ENCODE measurements around the gene NFIA.
"Not testable (repeated sequence)": the region's sequence is repeated elsewhere in the genome, so short reads cannot be mapped to it uniquely, and the experiment has no call there.

NFIA gene

DNA sequence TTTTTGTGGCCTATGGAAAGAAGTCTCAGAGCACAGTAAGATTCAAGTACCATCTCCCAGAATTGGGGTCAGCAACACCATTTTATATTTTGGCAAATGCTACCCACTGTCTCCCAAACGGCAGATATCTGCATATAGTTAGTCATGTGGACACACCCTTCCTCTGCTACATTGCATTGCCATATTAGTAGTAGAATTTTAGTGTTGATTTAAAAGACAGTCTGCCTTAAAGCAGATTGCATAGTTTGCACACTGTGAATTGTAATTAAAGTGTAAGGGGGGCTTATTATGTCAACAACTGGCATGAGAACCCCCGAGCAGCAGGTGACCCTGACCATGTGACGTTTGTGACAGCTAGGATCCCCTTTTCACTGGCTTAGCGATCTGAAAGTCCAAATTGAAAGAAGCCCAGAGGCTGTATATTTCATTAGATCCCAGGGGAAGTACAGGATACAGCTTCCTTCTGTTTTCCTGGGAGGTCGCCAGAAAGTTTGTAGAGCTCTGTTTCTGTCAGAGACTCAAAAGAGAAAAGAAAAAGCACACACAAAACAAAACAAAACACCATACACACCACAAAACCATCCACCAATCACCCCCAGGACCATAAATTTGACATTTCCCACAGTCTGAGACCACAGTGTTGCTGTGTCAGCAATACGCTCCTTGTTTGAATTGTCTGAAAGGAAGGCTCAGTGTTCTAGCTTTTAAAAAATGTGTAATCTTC lies 172.4 kb downstream of the NFIA start:
- peak; percentile 2 for DNase-seq

DNA sequence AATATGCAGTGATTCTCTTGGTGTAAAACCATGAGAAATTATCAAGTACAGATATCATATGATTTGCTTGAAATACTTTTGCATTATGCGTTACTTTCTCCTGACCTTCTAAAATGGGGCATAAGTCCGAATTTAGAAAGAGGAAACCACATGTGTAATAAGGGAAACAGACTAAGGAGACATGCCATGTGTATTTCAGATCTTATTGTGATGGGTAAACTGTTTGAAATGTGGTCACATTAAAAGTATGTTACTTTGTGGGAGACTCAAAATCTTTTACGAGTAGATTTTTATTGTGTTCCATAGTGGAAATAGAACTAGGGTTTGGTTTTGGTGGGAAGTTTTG lies 173.0 kb downstream of the NFIA start:
- no peak for DNase-seq

DNA sequence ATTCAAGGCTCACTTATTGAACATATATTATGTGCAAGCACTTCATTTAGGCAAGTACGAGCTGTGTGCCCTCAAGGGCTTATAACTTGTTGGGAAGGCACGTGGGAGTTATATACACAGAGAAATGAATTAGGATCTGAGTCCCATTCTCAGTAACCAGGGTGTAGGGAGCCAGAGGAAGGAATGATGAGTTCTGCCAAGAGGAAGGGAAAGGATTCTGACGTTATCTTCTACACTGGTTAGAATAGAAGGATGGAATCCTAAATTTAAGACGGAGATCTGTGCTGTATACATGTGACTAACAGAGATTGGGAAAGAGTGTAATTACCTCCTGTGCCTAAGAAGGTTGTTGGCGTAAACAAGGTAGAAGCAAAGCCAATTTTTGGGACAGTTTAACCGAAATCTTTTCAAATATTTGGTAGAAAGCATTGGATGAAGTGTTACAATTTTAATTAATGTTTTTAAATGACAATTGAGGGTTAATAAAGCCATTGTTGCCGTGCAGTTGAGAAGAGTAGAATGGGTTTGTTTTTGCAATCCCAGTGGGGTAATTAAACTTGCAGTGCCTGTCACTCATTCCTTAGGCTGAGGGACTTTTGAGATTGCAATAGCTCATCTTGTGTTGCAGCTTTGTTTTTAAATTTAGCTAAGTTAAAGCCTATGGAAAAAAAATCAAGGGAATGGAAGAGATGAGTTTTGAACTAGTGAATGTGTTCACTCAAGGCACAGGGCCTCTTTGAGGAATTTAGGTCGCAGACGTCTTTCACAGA lies 177.2 kb downstream of the NFIA start:
- DNase-seq, result no peak

DNA sequence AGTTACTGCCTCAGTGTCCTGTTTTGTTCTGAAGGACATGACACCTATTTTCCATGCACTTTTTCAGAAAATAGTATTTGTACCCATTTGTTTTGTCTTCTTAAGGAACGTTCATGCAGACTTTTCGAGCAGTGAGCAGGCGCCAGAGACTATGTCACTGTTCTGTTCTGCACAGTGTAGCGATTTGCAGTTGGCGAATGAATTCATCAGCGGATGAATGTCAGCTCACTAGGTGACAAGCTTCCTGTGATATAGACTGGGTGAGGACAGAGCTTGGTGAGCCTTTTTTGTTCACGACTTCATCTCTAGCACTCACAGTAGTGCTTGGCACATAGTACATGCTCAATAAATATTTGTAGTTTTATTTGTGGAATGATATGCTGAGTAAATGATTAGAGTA lies 177.8 kb downstream of the NFIA start:
- DNase-seq, result no peak

DNA sequence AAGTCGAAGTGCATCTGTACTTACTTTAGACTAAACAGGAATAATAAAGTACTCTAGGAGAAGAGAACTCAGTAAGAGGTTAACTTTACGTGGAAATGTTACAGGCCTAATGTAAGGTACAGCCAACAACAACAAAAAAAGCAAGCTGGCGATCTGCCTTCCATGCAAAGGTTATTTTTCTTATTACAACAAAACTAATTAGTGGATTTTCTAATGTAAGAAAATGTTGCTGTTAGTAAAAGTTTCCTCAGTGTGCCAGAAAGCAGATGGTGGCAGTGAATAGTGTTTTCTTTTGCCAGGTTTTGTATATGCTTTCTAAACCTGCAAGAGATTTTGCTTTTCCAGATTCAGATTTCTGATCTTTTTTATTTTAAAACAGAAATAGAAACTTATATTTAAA lies 179.2 kb downstream of the NFIA start:
- no peak for DNase-seq

DNA sequence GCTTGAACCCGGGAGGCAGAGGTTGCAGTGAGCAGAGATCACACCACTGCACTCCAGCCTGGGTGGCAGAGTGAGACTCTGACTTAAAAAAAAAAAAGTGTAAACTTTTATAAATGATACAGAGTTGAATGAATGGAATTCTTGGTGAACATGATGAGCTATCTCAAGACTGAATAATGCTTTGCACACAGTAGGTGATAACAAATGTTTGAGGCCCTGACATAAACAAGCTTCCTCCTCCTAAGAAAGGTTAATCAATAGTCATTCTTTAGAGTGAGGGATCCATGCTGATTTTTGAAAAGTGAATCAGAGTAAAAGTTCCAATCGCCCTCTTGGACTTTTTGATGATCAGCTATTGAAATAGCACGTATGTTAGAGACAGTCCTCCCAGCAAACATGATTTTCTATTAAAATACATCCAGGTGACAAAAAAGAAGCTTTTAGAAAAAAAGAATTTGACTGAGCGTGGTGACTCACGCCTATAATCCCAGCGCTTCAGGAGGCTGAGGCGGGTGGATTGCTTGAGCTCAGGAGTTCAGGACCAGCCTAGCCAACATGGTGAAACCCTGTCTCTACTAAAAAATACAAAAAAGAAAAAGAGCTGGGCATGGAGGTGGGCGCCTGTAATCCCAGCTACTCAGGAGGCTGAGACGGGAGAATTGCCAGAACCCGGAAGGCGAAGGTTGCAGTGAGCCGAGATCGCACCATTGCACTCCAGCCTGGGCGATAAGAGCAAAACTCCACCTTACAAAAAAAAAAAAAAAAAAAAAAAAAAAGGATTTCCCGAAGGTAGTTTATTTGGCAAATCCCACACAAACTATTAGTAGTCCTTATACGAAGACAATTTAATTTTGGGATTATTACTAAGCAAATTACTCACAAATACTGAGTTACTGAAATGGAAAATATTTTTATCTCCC lies 181.8 kb downstream of the NFIA start:
- no peak for DNase-seq

DNA sequence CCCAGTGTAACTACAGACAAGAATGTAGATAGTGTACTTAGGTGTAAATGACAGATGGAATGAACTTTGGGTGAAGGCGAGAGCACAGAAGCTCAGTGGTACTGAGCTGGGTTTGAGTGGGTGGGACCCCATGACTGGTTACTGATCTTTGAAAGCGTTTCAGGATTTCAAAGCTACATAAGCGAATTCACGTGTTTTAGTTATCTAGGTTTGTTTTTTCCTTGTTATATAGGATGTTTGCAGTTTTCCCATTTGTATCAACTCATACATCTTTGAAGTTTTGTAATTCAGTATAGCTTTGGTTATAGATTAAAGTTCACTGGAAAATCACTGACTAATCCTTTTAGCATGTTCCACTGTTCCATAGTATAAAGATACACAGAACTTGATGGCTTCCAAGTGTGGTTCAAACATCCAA lies 182.5 kb downstream of the NFIA start:
- no peak for DNase-seq

DNA sequence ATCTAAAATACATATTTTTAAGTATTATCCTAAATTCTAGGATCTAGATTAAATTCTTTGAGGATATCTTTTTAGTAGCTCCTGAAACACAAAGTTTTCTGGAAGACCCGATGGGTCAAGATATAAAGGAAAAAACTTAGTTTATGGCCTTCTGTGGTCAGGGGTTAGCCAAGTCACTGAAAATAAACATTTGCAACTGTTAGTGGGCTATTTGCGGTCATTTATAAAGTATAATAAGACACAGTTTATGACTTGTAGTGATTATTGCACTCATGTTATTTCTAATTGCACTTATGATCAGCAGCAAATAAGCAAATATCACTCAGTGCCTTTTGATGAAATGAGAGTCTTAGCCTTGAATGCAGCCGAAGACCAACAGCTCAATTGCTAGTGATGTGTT lies 183.3 kb downstream of the NFIA start:
- no peak for DNase-seq

DNA sequence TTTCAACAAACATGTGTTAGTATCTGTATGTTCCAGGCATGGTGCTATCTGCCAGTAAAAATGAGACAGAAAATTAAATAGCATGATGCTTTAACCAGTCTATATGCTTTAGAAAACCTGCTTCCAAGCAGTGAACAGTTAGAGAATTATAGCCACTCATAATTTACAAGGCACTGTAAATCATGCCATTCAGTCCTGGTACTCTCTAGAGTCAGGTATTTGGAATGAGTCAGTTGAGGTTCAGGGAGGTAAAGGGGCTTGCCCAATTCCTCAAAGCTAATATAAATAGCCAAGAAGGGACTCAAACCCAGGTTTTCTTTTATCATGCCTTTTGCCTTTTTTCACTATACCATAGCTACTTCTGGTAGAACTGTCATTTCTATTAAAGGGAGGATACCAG lies 184.4 kb downstream of the NFIA start:
- DNase-seq, result no peak

DNA sequence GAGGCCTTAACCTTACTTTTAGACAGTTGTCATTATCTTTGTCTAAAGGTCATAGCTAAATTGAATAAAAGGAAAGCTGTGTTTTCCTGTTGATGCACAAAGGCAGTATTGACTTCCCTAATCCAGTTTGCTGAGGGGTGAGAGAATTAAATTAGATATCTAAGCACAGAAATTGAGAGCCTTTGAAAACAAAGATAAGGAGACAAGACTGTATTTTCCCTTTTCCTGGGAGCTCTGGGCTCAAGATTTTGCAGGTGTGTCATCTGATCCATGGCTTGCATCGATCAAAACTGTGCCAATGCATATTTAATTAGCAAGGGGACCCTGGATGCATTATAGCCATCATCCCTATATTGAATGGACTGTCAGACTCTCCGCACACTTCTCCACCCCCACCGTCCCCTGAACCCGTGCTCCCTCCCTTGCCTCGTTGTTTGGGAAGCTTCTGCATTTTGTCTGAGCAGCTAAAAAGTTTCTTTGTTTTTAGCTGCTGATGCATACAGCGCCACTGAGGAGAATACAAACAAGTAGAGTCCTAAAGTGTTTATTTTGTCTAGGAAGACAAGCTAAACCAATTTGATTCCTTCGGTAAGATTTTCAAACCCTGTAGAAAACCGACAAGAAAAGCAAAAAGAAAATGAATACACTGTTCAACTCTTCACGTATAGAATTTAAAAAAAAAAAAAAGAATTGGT lies 186.3 kb downstream of the NFIA start:
- no peak for DNase-seq

DNA sequence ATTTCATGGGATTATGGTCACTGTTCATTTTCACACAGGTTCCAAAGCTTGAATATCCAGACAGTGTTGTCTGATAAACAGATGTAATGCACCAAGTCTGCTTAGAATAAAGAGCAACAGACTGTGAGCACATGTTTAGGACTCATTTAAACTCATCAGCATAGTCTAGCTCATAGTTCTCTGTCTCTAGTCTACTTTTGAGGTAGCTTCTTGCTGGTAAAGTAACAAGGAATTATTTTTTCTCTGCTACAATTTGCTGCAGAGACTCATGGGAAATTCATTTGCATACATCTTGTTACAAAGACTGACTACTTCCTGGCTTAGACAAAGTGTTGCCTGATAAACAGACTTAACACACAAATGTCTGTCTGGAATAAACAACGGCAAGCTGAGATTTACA lies 187.2 kb downstream of the NFIA start:
- no peak for DNase-seq

DNA sequence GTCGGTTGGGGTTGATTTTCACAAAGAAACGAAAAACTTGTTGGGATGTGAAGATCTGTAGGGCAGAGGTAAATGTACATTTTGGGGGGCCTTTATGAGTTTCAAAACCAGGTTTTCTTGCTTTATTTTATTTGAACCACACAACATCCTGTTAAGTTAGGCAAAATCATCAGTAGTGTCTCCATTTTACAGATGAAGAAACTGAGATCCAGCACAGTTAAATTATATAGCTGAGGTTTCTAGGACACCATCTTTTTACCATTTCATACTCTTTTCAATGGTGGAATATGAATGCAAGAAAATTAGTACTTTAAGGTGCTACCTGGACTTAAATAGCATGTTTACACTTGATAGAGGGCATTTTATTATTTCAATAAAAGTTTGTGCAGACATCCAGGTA lies 187.7 kb downstream of the NFIA start:
- DNase-seq, result no peak

DNA sequence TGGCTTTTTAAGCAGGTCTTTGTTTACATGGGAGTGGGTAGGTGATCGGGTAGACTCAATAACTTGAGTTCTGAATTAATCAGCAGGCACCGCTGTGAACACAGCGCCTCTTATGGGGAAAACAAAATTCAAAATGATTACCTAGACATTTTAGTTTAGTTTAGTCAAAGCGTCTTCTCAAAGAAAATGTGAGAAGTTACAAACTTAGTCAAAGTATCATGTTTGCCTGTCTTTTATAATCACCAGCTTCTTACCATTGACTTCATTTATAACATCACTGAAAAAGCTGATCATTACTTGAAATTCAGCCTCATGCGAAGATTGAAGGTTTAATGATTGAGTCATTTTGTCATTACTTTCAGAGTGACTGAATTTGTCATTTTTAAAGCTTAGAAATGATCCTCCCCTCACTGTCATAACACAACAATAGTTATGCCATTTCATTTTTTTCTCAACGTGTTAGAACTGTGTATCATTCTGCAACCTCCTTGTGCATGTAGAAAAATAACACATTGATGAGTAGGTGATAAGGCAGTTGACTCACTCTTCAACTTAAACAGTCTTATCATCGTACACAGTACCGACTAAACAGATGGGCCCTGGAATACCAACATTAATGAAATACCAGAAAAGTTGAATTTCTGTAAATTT lies 188.5 kb downstream of the NFIA start:
- no peak for DNase-seq

DNA sequence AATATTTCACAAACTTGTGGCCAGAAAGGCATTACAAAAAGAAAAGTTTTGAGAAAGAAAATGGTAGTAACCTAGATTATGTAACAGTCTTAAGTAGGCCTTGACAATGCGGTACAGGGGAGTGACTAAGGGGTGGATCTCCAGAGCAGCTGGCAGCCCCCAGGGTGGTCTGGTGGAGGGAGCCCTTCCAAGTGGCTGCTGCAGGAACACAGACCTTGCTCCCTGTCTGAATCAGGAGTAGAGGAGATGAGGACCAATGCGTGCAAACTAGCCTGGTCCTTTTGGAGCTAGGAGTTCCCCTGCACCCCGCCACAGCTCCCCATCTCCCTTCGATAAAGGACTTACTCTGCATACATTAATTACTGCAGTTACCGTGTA lies 189.0 kb downstream of the NFIA start:
- DNase-seq, result no peak

DNA sequence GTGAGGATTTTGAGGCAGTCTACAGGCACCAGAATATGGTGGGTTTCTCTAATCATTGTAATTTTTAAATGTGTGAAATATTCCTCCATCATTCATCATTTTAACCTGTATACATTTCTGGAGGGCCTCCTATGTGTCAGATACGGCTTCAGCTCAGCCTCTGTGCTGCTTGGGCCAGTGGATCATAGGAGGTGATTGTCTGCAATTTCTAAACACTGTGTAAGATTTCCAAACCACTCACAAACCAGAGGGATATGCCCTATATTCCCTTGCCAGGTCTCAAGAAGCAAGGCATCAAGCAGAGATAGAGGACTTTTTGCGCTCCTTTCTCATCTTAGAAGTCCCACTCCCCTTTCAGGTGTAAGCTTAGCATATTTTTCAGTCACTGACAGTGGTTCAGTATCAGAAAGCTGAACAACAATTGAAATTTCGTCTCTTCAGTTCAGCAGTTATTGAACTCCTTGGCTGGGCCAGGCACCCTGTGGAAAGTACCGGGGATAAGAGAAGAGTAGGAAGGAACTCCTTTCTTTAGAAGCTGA lies 190.9 kb downstream of the NFIA start:
- DNase-seq, result no peak

DNA sequence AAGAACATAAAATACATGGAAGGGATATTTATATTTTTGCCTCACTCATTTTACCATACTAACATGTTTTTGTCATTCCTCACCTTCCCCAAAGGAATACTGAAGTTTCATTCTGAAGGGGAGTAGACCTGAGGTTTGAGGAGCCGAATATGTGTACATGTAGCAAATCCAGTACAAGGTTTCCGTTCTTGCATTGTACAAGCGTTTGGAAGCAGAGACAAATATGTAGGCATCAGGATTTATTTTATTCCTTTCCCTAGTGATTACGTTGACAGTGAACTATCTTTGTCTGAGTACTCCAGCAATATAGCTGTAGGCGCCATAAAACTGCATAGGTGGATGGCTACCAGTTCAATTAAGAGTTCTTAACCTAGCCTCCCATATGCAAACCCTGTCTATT lies 191.5 kb downstream of the NFIA start:
- DNase-seq, result no peak

DNA sequence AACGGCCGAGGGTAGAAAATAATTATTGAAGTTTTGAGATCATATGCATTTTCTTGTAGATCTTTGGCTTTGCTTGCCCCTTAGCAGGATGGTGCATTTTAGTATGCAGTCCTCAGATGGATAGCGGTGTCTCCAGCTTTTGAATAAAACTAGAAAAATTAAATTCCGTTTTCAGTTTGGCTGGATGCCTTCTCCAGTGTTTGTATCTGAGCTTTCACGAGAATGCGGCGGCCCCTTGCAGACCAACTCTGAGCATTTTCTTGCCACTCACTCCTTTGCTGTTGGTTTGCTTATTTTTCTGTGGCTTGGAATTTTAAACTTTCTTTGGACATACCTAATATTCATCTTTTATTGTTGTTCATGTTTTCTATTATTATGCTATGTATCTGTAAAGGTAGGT lies 192.6 kb downstream of the NFIA start:
- DNase-seq, result no peak

DNA sequence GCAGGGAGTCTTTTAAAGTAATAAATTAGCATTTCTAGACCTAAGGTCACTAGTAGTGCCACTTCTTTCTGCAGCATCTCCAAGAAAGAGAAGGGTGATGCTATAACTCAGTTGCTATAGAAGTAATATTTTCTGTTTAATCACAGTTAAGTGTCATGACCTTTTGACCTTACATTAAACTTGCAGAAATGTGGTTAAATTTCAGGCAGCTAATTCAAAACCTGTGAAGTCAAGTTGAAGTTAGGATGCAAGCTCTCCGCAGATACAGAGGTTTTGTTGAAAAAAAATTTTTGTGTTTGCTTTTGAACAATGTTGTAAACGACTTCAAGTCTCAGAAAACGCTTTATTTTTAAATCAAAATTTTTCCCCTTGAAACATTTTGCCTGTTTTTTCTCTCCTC lies 193.9 kb downstream of the NFIA start:
- DNase-seq, result no peak

DNA sequence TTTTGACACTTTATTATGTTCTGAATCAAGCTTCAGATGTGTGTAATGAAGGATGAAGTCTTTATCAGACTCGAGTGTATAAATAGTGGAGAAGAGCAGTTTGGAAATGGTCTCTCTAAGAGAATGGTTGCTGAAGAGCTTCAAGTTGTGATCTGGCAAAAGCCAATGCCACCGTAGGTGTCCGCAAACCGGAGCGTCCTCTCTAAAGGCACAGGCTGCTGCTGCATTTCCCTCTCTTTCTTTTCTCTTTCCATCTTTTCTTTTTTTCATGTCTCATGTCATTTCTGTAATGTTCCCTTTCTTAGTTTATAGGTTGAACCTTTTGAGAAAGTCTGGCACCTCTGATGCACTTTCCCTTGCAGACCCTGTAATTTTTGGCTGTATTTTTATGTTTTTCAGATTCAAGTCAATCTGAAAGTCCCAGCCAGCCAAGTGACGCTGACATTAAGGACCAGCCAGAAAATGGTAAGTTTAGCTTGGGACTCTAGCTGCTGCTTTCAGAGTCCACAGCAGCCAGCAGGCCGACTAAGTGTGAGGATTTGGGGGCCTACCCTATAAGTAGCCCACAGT lies 194.8 kb downstream of the NFIA start:
- no peak for DNase-seq

DNA sequence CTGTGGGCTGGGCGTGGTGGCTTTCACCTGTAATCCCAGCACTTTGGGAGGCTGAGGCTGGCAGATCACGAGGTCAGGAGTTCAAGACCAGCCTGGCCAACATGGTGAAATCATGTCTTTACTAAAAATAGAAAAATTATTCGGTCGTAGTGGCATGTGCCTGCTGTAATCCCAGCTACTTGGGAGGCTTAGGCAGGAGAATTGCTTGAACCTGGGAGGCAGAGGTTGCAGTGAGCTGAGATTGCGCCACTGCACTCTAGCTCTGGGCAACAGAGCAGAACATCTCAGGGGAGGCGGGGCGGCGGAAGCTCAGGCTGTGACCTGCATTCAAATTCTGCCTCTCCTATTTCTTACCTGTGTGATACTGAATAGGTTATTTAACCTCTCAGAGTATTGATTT lies 196.1 kb downstream of the NFIA start:
- DNase-seq, result not testable (repeated sequence)

DNA sequence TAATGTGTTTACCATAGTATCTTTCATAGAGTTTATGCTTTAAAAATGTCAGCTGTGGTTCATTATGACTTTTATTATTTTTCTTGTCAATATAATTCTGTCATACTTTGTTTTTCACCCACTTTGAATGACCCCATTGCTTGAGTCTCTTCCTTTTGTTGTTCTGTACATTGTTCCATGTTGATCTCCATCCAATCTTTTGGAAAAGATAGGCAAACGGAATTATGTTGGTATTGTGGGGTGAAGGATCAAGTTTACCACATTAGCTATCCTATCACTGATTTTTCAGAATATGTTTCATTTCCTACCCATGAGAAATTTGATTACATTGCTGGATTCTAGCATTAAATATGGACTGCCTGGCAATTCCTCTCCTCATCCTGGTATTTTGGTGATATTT lies 196.6 kb downstream of the NFIA start:
- DNase-seq, result no peak

DNA sequence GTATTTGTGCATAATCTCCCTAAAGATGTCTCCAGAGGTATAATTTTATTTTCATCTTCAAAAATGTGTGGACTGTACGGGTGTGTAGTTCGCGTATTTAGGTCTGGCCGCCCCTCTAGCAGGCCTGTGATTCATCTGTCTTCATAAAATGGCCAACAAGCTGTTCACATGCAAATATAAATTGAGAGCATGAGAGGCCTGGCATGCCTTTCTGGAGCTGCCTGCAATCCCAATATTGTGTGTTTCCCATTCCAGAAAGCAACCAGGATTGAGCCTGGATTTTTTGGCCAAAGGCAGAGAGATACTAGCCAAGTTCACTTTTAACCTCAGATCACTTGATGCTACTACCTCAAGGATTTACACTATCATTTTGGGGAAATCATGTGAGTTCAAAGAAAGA lies 197.2 kb downstream of the NFIA start:
- DNase-seq, result no peak
